HG03432 (cell line): ENCODE results near the gene ARMH2.
A peak's percentile ranks its signal among the peaks of the same experiment; 100 is the strongest.

Experiments
- ATAC-seq: cut with Tn5 transposase; IDR thresholded peaks from one replicate; pipeline ENCODE4 v1.9.1; 2021; ENCODE audit warnings: mild to moderate bottlenecking, moderate library complexity; ENCODE audit not compliant: unreplicated experiment

Gene ARMH2

GRCh38 chr6:24821860-24822444, 23.2 kb upstream of the ARMH2 start:
- no peak for ATAC-seq

GRCh38 chr6:24818346-24818745, 19.6 kb upstream of the ARMH2 start:
- no peak for ATAC-seq

- no peak for ATAC-seq
These were observed 11.0 kb upstream of the ARMH2 start for GRCh38 chr6:24809728-24810127.

- no peak for ATAC-seq
These were observed 8.9 kb upstream of the ARMH2 start for GRCh38 chr6:24807584-24807983.

GRCh38 chr6:24802271-24803059, 3.7 kb upstream of the ARMH2 start:
- no peak for ATAC-seq

GRCh38 chr6:24799541-24799915, 811 bp upstream of the ARMH2 start:
- ATAC-seq = no peak

- no peak for ATAC-seq
These were observed 1.0 kb downstream of the ARMH2 start for GRCh38 chr6:24797596-24798216.

- ATAC-seq = no peak
These were observed 2.0 kb downstream of the ARMH2 start for GRCh38 chr6:24796616-24797290.

GRCh38 chr6:24795106-24795505, 3.6 kb downstream of the ARMH2 start:
- no peak for ATAC-seq

- ATAC-seq = no peak
These were observed 10.6 kb downstream of the ARMH2 start for GRCh38 chr6:24788031-24788665.

GRCh38 chr6:24780206-24780605, 18.5 kb downstream of the ARMH2 start:
- ATAC-seq = no peak

- no peak for ATAC-seq
These were observed 19.2 kb downstream of the ARMH2 start for GRCh38 chr6:24779416-24780016.

- ATAC-seq = no peak
These were observed 19.8 kb downstream of the ARMH2 start for GRCh38 chr6:24778878-24779277.

GRCh38 chr6:24778121-24778520, 20.6 kb downstream of the ARMH2 start:
- ATAC-seq = no peak

GRCh38 chr6:24777227-24777626, 21.5 kb downstream of the ARMH2 start:
- ATAC-seq = no peak

- no peak for ATAC-seq
These were observed 23.1 kb downstream of the ARMH2 start for GRCh38 chr6:24775520-24776058.

- peak; percentile 93 for ATAC-seq
These were observed 23.8 kb downstream of the ARMH2 start, which contains the start of gene GMNN for GRCh38 chr6:24774696-24775519. Gene GMNN (plus strand): TSS chr6:24774937. CDS start chr6:24777247, 2,310 bp downstream.

- ATAC-seq = no peak
These were observed 30.4 kb downstream of the ARMH2 start for GRCh38 chr6:24768361-24768760.

GRCh38 chr6:24766680-24767462, 31.8 kb downstream of the ARMH2 start:
- ATAC-seq = peak; percentile 72
